ENCODE measurements around the gene DPYSL4. TPM values are rescaled to one million over a fixed set of nuclear protein-coding genes. Genes with fewer than 3 reads are reported as not detected.

DPYSL4 gene
- polyA plus RNA-seq, 3 donors: 0.08 TPM; not detected in 2

DNA sequence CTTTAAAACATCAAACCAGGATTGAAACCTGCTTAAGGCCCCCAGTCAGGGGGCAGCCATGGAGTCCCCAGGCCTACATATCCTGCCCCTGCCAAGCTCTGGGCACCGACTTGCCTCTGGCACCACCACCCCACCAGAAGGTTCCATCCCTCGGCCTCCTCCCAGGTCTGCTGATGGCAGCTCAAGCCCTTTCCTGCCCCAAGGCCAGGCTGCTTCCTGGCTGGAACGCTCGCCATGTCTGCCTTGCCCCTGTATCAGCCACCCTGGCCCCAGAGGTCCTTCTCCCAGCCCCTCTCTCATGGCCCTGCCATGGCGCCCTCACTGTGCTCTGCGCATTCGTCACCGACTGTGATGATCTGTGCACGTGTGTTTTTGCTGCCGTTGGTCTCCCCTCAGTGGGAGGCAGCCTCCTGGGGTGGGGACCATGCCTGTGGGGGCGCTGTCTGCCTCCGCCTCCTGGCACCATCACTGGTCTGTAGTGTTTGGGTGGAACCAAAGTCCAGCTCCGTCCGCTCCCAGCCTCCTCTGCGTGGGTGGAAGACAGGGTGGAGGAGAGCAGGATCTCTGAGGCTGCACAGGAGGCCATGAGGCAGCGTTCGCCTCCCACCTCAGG lies 3.2 kb downstream of the DPYSL4 start:
- no peak overlapping the region for H3K4me3 ChIP-seq (replicated peaks in 1 of 3; ENCODE audit: low read depth in 2 of 3, low read length in 3 of 3)
- 93% methylated on average over 12 of the region's 17 CpGs for WGBS (ENCODE audit: insufficient coverage)
- Mint-ChIP-seq H3K27ac (no peak overlapping the region), H3K4me3 (peak overlapping the region in 1 of 2 donors; percentile 66), H3K27me3 (ENCODE audit: low read depth in 3 of 3) (peaks cover 34 to 50% (median 49%) of the 10 kb centered on the region in 3 donors), H3K4me1 (no peaks in the 10 kb centered on the region), H3K36me3 (peaks cover under 1 to 2% of the 10 kb centered on the region in 2 donors), H3K9me3 (peaks cover 0 to 19% (median 4%) of the 10 kb centered on the region in 7 donors)
- DNase-seq: no peak
- no peaks in the 10 kb centered on the region for H3K36me3 ChIP-seq (replicated peaks in 1 of 2; ENCODE audit: control insufficient read depth in 1 of 2, insufficient read depth in 2 of 2, low read length in 2 of 2)
- no peak overlapping the region for H2AFZ ChIP-seq (ENCODE audit: insufficient read depth, low read depth, low read length, poor library complexity, severe bottlenecking)
- H3K4me1 ChIP-seq (ENCODE audit: control insufficient read depth in 1 of 2, insufficient read depth in 2 of 2, low read length in 2 of 2): peaks cover 9 to 18% of the 10 kb centered on the region in 2 donors
- no peak overlapping the region for H3K4me2 ChIP-seq (replicated peaks; ENCODE audit: extremely low read depth, low read length, poor library complexity, severe bottlenecking)
- peaks cover 25 to 38% of the 10 kb centered on the region in 2 donors for H3K27me3 ChIP-seq (ENCODE audit: control insufficient read depth in 2 of 2, insufficient read depth in 2 of 2, low read length in 2 of 2)
- H3K27ac ChIP-seq (ENCODE audit: low read depth in 1 of 2, low read length in 2 of 2): no peak overlapping the region
- no peaks in the 10 kb centered on the region for H3K79me2 ChIP-seq (ENCODE audit: insufficient read depth, low read length)
- intact Hi-C loops (cut with micrococcal nuclease): no loop called here
- no peaks in the 10 kb centered on the region for H4K20me1 ChIP-seq (ENCODE audit: insufficient read depth, low read length)
- TF ChIP-seq, protein P1, sequence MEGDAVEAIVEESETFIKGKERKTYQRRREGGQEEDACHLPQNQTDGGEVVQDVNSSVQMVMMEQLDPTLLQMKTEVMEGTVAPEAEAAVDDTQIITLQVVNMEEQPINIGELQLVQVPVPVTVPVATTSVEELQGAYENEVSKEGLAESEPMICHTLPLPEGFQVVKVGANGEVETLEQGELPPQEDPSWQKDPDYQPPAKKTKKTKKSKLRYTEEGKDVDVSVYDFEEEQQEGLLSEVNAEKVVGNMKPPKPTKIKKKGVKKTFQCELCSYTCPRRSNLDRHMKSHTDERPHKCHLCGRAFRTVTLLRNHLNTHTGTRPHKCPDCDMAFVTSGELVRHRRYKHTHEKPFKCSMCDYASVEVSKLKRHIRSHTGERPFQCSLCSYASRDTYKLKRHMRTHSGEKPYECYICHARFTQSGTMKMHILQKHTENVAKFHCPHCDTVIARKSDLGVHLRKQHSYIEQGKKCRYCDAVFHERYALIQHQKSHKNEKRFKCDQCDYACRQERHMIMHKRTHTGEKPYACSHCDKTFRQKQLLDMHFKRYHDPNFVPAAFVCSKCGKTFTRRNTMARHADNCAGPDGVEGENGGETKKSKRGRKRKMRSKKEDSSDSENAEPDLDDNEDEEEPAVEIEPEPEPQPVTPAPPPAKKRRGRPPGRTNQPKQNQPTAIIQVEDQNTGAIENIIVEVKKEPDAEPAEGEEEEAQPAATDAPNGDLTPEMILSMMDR (IDR thresholded peaks at IDR 0.05): no peak
- H3K9me3 ChIP-seq (replicated peaks in 1 of 2; ENCODE audit: control insufficient read depth in 1 of 2, insufficient read depth in 1 of 2, low read length in 2 of 2): peaks cover 3 to 19% of the 10 kb centered on the region in 2 donors
- no peak overlapping the region for H3K9ac ChIP-seq (ENCODE audit: insufficient read depth, low read length, poor library complexity, severe bottlenecking)

DNA sequence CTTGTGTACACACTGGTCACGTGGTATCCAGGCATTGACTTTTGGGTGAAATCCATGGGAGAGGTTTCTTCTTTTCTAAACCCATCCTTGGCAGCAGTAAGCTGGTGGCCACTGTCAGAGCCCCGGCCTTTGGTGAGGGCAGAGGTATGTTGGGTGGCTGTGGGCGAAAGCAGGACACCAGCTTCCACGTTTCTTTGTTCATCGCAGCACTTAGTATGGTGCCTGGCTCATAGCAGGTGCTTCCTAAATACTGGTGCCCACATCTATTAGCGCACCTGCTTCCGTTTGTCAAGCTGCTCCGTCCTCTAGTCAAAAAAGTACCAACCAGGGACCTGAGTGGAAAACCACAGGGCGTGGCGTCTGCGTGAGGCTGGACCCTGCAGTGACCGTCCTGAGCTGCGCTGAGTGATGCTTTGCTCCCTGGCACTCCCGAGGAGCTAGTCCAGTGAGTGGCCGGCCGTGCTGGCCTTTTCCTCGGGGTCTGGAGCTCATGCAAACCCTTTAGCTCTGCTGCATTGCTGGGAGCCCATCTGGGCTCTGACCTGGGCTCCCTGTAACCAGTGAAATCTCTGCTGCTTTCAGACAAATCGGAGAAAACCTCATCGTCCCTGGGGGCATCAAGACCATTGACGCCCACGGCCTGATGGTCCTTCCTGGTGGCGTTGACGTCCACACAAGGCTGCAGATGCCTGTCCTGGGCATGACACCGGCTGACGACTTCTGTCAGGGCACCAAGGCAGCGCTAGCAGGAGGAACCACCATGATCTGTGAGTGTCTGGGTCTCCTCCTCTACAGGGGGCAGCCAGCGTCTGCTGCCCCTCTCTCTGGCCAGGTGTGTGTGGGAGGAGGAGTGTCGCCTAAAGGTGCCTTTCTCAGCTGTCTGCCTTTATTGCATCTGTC lies 5.6 kb downstream of the DPYSL4 start:
- intact Hi-C loops (cut with micrococcal nuclease): no loop called here
- Mint-ChIP-seq H3K27ac (peak overlapping the region in 1 of 7 donors; percentile 38), H3K4me1 (no peaks in the 10 kb centered on the region), H3K9me3 (peaks cover 0 to 12% (median 4%) of the 10 kb centered on the region in 7 donors), H3K36me3 (peaks cover 0 to 2% of the 10 kb centered on the region in 2 donors), H3K4me3 (no peak overlapping the region), H3K27me3 (ENCODE audit: low read depth in 3 of 3) (peaks cover 24 to 36% (median 33%) of the 10 kb centered on the region in 3 donors)
- Histone ChIP-seq H3K9me3 (replicated peaks in 1 of 2; ENCODE audit: control insufficient read depth in 1 of 2, insufficient read depth in 1 of 2, low read length in 2 of 2) (peaks cover 0 to 15% of the 10 kb centered on the region in 2 donors), H3K27ac (ENCODE audit: low read depth in 1 of 2, low read length in 2 of 2) (no peak overlapping the region), H3K36me3 (replicated peaks in 1 of 2; ENCODE audit: control insufficient read depth in 1 of 2, insufficient read depth in 2 of 2, low read length in 2 of 2) (no peaks in the 10 kb centered on the region), H4K20me1 (ENCODE audit: insufficient read depth, low read length) (no peaks in the 10 kb centered on the region), H3K79me2 (ENCODE audit: insufficient read depth, low read length) (no peaks in the 10 kb centered on the region), H3K4me1 (ENCODE audit: control insufficient read depth in 1 of 2, insufficient read depth in 2 of 2, low read length in 2 of 2) (peaks cover 4 to 5% of the 10 kb centered on the region in 2 donors), H2AFZ (ENCODE audit: insufficient read depth, low read depth, low read length, poor library complexity, severe bottlenecking) (no peak overlapping the region), H3K4me2 (replicated peaks; ENCODE audit: extremely low read depth, low read length, poor library complexity, severe bottlenecking) (no peak overlapping the region), H3K9ac (ENCODE audit: insufficient read depth, low read length, poor library complexity, severe bottlenecking) (no peak overlapping the region), H3K4me3 (replicated peaks in 1 of 3; ENCODE audit: low read depth in 2 of 3, low read length in 3 of 3) (no peak overlapping the region), H3K27me3 (ENCODE audit: control insufficient read depth in 2 of 2, insufficient read depth in 2 of 2, low read length in 2 of 2) (peaks cover 10 to 24% of the 10 kb centered on the region in 2 donors)
- no peak for DNase-seq
- 86% methylated on average over 26 of the region's 28 CpGs for WGBS (ENCODE audit: insufficient coverage)
- TF ChIP-seq, protein P1 (IDR thresholded peaks at IDR 0.05): no peak
